NCI-H1930 (cell line): ENCODE data around the gene CROCC2.

Experiments
- DNase-seq, 2 experiments: peaks; one replicate each; lab custom pipeline; 2025; lab: John Stamatoyannopoulos, UW

The CROCC2 gene

DNA sequence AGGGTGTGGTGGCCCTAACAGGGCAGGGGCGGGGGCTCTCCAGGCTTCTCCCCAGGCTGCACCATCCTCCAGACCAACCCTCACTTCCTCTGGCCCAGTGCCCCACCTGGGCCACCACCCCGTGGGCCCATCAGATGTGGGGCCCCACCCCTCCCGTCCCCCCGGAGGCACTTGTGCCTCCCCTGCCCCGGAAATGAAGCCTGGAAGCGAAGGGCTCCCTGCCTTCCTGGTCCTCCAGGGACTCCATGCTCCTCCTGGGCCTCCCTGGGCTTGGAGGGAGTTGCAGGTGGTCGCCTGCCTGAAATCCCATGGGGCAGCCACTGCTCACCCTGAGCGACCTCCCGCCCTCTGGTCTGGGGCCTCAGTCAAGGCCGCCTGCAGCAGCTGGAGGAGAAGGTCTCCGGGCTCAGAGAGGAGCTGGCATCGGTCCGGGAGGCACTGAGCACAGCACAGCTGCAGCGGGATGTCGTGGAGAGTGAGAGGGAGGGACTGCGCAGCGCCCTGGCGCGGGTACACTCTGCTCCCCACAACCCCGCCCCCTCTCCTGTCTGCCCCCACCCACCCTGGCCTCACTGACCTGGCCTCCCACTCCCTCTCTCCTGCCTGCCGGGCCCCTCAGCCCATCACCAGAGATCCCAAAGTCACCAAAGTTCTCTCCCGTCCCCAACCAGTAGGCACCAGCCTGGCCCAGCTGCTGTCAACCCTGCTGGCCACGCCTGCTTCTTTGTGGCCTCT lies 28.0 kb downstream of the CROCC2 start:
- DNase-seq = no peak

DNA sequence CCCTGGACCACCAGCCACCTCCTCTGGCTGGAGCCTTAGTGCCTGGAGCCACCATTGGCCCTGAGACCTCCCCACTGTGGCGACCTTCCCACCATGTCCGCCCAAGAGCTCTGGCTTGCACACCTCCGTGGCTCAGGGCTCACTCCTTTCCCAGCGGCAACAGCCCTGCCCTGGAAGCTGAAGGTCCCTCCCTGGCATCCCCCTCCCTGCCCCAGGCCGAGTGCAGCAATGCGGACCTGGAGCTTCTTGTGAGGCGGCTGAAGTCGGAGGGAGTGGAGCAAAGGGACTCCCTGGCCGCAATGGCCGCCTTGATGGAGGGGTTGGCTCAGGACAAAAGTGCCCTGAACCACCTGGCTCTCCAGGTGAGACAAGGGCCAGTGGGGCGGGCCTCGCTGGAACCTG lies 28.6 kb downstream of the CROCC2 start:
- DNase-seq = no peak

DNA sequence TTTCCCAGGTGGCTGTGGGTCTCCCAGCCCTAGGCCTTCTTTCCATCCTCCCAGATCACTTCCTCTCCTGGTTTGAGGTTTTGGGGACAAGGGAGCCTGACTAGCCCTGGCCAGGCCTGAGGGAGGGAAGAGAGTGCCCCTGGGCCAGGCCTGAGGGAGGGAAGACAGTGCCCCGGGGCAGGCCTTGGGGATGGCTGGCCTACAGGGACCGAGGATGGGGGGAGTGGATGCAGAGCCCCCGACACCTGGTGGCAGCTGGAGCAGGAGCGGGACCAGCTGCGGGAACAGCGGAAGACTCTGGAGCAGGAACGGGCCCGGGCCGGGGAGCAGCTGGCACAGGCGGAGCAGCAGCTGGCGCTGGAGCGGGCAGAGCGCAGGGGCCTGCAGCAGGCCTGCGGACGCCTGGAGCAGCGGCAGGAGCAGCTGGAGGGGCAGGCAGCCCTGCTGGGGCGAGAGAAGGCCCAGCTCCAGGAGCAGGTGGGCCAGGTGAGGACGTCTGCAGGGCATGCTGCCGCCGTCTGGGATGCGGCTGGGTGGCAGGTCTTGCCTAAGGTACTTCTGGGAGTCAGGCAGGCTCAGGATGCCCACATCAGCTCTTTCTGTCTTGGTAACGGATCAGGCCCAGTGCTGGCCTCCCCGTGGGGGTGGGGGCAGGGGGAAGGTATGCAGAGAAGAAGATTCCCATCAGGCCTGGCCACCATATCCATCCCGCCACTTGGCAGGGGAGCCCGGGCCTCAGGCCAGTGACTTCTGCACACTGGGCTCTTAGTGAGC lies 29.2 kb downstream of the CROCC2 start:
- DNase-seq = no peak

DNA sequence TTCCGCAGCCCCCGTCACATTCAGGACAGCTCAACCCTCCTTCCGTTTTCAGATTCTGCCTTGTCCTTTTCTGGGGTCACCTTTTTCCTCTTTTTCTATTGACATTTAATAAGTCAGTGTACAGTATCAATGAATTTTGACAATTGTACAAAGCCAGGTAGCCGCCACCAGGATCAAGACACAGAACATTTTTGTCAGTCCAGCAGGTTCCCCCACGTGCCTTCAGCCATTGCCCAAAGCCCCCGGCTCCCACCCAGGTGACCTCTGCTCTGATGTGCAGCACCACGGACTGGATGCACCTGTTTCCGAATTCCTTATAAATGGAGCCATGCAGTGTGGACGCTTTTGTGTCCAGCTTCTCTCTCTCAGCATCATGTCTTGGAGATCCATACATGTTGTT lies 30.0 kb downstream of the CROCC2 start:
- no peak for DNase-seq

DNA sequence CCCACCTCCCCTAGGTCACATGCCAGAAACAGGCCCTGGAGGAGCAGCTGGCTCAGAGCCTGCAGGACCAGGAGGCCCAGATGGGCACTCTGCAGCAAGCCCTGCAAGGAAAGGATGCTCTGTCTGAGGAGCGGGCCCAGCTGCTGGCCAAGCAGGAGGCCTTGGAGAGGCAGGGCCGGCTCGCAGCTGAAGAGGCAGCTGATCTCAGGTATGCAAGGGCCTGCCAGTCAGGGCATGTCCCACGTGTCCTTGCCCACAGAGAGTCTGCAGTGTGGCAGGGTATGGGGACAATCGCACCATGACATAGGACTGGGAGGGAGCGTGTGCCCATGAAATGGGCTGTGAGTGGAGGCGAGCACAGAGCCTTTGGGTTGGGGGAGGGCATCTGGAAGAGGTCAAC lies 39.9 kb downstream of the CROCC2 start:
- DNase-seq = no peak

DNA sequence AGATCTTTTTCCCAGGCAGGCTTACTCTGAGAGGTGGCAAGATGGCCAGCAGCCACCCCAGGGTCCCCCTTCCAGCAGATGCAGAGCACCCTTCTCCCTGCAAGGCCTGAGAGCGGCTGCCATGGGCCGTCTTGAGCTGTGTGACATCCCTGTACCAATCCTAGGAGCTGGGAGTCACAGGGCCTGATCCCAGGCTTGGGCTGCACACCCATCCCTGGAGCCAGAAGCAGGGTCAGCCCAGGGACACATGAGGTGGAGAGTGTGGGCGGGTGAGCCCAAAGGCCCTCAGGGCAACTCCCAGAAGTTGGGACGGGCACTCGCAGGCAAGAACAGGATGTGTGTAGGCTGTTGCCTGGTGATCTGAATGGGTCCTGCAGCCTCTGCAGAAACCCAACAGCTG lies 40.5 kb downstream of the CROCC2 start:
- no peak for DNase-seq

DNA sequence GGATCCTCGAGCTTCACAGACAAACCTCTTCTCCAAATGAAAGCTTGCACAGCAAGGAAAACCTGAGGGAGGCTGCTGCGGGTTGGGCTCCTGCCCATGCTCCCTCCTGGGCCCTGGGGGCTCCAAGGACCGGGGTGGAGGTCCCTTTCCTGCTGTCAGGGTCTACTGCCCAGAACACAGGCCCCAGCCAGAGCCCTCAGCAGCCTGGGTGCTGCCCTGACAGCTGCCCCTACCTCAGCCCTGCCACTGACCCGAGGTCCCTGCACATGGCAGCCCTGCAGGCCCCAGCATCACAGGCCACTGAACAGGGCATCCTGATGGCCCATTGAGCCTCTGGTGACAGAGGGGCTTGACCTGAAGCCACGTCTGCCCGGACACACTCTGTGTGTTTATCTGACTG lies 41.0 kb downstream of the CROCC2 start:
- DNase-seq = no peak

DNA sequence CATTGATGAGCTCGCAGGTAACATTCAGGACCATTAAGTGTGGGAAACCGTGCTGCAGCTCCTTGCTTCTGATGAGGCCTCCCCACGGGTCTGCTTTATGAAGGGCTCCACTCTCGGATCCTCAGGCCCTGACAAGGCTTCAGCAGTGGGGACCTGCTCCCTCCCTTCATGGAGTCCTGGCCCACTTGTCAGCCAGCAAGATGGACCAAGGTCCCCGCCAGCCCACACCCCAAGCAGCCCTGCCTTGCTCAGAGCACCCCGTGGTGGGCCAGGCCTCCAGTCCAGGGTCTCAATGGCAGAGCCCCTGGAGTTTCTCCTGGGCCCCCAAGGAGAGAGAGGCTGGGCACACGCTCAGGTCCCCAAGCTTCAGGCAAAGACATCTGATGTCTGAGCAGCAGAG lies 41.5 kb downstream of the CROCC2 start:
- DNase-seq = no peak

DNA sequence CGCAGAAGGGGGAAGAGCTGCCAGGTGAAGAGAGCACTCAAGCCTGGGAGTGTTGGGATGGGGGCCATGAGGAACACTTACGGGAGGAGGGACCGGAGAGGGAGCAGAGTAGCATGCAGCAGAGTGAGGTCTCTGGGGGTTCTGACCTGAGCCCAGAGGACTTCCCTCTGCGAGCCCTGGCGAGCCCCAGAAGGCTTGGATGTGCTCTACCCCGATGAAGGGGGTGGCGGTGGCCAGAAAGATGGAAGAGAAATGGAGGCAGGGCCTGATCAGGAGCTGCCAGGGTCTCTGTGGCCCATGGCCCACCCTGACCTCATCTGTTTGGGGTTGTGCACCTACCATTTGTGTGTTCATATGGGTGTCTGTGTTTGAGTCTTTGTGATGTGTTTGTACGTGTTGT lies 42.0 kb downstream of the CROCC2 start:
- DNase-seq = no peak

DNA sequence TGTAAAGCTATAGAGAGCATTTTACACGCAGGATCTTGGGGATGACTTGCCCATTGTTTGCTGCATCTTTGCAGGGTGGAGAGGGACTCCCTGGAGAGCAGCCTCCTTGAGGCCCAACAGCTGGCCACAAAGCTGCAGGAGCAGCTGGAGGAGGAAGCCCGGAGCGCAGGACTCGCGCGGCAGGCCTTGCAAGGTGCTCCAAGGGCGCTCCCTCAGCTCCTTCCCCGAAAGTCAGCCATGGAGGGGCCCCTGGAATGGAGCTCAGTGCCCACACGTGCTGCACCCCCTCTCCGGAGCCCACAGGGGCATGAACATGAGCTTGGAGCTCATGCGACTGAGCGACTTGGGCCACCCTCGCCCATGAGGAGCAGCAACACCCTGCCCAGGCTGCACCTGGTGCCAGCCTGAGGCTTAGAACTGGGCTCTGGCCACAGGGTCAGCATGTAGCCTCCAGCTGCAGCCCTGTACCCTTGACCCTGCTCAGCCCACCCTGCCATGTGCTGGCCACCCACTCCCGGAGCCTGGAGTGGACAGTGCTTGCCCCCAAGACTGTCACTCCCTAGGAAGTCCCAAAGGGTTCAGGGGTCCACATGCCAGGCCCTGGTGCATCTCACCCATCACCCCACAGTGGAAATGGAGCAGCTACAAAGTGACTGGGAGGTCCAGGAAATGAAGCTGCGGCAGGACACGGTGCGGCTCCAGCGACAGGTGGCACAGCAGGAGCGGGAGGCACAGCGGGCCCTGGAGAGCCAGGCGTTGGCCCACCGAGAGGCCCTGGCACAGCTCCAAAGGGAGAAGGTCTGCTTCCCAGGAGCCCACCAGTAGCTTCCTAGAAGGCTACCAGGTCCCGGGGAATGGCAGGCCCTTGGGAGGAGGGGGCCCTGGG lies 43.0 kb downstream of the CROCC2 start:
- no peak for DNase-seq

DNA sequence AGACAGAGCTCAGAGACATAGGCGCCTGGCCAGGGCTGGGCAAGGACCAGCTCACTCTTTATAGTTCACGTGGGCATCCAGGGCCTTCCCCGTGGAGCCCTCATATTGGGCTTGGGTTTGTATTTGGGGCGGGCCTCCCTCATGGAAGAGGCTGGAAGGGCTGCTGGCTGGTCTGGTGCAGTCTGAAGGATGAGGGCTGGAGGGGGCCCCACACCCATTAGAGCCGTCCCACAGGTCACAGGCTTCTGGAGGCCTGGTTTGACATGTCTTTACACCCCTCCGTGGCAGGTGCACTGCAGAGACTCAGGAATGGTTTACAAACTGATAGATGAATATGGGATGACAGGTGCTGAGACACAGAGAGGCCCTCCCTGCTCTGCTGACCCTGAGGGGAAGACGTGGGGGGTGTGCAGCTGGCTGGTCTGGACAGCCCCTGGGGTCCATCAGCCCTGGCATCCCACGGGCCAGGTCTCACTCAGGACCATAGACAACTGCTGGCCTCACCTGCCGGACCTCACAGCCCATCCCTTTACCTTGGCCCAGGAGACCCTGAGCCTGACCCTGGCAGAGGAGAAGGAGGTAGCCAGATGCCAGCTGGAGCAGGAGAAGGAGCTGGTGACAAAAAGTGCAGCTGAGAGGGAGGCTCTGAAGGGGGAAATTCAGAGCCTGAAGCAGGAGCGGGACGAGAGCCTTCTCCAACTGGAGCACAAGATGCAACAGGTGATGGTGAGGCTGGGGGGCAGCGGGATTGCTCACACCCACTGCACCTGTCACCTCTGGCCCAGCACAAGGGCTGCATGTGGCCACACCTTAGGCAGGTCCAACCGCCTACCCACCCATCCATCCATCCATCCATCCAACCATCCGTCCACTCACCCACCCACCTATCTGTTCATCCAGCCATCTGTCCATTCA lies 43.9 kb downstream of the CROCC2 start:
- DNase-seq = no peak

DNA sequence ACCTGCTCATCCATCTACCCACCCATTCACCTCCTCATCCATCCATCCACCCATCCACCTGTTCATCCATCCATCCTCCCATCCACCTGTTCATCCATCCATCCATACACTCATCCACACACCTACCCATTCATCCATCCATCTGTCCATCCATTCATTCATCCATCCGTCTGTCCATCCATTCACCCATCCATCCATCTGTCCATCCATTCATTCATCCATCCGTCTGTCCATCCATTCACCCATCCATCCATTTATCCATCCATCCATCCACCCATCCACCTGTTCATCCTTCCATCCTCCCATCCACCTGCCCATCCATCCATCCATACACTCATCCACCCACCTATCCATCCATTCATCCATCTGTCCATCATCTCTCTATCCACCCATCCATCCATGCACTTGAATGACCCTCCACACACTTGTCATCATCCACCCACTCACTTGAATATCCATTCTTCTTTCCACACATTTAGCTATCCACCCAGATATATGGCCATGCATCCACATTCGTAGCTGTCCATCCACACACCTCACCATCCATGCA lies 45.0 kb downstream of the CROCC2 start:
- no peak for DNase-seq

DNA sequence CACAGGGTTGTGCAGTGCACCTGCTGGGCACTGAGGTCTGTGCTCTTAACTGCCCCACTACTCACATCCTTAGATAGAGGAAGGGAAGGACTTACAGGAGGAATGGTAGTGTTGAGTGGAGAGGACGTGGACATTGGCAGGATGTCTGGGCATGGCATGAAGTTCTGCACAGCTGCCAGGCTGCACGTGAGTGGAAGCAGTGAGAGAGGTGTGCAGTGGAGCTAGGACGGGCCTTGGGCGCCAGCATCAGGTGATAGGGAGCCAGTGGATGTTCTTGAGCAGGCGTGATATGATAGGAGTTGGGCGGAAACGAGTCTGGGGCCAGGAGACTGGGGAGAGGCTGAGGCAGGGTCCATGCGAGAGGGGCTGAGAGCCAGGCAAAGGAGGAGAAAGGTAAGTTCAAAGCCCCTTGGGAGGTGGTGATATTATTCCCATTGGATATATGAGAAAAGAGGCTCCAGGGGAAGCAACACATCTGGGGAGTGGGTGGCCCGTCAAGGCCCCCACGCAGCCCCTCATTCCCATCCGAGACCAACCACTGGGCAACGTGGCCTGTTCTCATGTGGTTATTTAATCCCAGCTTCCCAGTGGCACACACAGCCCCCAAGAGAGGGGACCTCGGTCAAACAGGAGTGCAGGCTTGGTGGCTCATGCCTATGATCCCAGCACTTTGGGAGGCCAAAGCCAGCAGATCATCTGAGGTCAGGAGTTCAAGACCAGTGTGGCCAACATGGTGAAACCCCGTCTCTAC lies 46.5 kb downstream of the CROCC2 start:
- no peak for DNase-seq

DNA sequence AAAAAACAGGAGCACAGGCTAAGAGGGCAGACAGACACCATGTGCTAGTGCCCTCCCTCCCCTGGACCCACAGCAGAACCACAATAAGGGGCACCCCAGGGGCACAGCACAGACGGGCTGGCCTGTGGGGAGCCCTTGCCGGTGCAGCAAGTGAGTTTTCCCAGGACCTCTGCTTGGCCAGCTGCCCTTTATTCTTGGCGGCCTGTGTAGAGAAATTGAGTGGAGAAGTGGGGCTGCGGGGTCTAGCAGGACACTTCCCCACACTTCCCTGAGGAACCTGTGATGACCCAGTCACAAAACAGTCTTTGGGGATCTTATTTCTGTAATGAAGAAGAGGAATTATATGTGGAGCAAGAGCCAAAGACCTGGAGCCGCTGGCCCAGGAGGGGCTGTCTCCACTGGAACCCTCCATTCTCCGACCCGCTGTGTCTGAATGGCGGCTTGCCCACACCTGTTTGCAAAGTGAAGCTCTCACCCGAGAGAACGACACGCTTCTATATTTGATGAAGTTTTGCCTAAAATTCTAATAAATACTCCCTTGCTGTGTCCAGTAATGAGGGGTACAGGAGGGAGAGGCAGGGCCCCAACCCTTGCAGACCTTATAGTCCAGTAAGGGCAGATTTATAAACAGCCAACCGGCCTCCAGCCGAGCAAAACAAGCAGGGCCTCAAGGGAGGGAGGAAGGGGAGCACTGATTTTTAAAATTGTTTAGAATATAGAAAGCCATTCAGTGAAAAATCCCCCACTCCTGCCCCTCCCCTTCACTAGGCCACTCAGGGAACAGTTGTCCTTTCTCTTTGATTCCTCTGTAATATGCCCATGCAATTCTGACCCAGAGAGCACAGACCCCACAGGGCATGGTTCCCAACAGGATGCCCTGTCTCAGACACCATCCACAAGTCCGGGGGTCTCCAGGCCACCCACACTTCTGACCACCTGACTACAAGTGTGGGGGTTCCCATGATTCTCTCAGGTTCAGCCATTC lies 47.6 kb downstream of the CROCC2 start:
- DNase-seq = no peak

DNA sequence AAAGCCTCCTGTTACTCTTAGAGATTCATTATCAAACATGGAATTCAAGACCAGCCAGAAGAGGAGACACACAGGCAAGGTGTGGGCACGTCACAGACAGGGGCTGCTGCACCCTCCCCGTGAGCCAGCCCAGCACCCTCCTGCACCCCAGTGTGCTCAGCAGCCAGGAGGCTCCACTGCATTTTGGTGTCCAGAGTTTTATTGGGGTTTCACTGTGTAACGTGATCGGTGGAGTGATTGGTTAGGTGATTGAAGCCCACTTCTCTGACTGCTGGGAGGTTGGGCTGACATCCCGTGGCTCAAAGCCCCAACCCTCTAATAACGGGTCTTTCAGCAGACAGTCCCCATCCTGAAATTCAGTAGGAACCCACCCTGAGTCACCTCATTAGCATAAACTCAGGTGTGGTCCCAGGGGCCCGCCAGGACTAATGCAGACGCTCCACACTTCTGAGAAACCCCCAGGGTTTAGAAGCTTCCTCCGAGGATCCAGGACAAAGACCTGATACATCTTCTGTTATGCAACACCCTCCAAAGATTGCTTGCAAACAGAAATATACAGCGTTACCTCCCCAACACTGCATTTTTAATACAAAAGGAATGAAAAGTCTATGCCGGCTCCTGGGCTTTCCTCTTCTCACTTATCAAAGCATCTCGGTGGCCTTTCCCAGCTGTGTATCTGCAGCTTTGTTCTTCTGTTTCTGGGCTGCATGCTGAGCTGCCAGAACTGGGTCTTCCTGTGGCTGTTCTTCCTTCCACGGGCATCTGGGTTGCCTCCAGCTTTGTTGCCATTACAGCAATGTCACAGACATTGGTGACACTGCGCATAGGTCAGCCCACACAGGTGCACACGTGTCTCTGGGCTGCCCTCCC lies 48.5 kb downstream of the CROCC2 start:
- DNase-seq = no peak

DNA sequence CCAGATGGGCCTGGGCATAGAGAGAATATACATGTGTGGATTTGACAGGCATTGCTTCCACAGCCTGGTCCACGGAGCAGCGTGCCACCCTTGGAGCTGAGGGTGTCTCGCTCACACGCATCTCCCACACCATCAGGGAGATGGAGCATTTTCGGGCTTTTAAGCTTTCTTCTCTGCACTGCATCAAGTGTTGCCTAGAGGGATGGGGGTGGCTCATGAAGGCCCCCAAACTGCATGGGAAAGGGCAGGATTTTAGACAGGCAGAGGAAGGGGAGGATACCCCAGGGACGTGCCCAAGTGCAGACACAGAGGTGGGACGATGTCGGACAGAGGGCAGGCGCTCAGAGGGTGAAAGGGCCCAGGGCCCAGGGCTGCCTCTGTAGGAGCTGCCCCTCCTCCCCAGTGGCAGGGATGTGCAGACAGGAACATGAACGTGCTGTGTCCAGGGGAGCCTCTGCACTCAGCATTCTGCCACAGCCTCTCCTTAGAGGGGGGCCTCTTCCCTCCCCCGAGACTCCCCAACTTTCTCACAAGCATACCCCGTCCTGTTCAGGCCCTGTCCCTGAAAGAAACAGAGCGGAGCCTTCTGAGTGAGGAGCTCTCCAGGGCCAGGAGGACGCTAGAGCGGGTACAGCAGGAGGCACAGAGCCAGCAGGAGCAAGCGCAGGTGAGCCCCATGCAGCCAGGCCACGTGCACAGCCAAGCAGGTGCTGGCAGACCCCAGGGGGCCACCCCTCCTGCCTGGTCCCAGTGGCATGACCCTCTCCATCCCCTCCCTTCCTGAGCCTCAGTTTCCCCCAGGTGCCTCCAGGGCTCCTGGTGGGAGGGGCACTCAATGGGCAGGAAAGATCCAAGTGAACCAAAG lies 49.4 kb downstream of the CROCC2 start:
- DNase-seq = no peak

DNA sequence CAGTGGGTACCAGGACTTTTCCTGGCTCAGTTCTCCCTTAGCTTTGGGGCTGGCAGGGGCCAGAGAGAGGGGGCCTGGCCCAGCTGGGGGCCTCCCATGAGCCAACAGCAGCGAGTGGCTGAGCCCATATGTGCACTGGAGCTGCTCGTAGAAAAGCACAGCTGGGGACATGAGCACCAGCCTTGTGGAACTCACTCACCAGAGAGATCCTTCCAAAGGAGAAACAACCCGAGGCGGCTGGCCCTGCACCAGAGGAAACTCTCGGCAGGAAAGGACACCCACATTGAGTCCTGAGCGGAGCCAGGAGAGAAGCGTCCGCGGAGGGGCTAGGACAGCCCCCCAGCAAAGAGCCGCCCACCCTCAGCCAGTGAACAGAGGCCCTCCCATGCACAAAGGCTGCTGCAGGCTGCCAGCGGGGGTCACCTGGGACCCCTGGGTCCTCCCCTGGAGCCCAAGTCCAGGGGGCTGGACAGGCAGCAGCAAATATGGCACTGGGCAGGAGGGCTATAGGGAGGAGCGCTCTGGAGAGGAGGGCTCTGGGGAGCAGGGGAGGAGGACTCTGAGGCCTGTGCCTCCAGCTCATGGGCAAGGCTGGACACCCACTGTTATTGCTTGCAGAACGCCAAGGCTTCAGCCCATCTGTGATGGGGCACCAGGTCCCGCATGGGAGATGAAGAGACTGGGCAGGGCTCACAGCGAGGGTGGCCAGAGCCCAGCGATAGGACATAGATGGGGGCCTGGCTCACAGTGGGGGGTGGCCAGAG lies 50.2 kb downstream of the CROCC2 start:
- DNase-seq = no peak
